HepG2 (cell line): Measurements from ENCODE around the gene ANG. TPM values are rescaled to one million over a fixed set of nuclear protein-coding genes. Genes with fewer than 3 reads are reported as not detected.

ENCODE experiments used
- ASH2L ChIP-seq: fragments of 300-600, 200-600 bp; sonication (generic); IDR thresholded peaks from 2 replicates; pipeline ENCODE4 v1.7.0; 2017; ENCODE audit warnings: low read depth, mild to moderate bottlenecking, moderate library complexity, mixed read lengths, low read length; ENCODE audit not compliant: insufficient read length
- ELF1 ChIP-seq: sonication (generic); formaldehyde crosslinking; IDR thresholded peaks from 2 replicates; pipeline ENCODE4 v1.4.0; 2020; ENCODE audit warnings: missing genetic modification reagents
- NBN ChIP-seq: fragments of 450-650 bp; conservative IDR thresholded peaks from 2 replicates; pipeline ENCODE4 v1.6.1; 2017
- PHF8 ChIP-seq: sonication (generic); formaldehyde crosslinking; IDR thresholded peaks from 2 replicates; pipeline ENCODE4 v1.5.0; 2020; ENCODE audit warnings: missing genetic modification reagents
- RXRA ChIP-seq: sonication (generic); formaldehyde crosslinking; IDR thresholded peaks from 2 replicates; pipeline ENCODE4 v1.5.1; 2020; ENCODE audit warnings: missing genetic modification reagents
- SOX5 ChIP-seq: IDR thresholded peaks from 2 replicates; pipeline ENCODE4 v1.6.1; 2016; ENCODE audit warnings: borderline replicate concordance
- TCF7L2 ChIP-seq: IDR thresholded peaks from 2 replicates; pipeline ENCODE4 v1.6.1; 2011; ENCODE audit warnings: mild to moderate bottlenecking, low read depth, low read length, moderate library complexity
- XRCC5 ChIP-seq: fragments of 200-400 bp; formaldehyde crosslinking; optimal IDR thresholded peaks from 2 replicates; pipeline ENCODE3; 2017; ENCODE audit warnings: mild to moderate bottlenecking, low read length
- ZBTB1 ChIP-seq: sonication (generic); formaldehyde crosslinking; IDR thresholded peaks from 2 replicates; pipeline ENCODE4 v1.4.0; 2020; ENCODE audit warnings: missing genetic modification reagents, borderline replicate concordance
- ZFP41 ChIP-seq: sonication (generic); formaldehyde crosslinking; IDR thresholded peaks from 2 replicates; pipeline ENCODE4 v1.4.0; 2020; ENCODE audit warnings: mild to moderate bottlenecking, missing genetic modification reagents, borderline replicate concordance
- ZNF20 ChIP-seq: sonication (generic); formaldehyde crosslinking; IDR thresholded peaks from 2 replicates; pipeline ENCODE4 v1.4.0; 2020; ENCODE audit warnings: mild to moderate bottlenecking, moderate library complexity, missing genetic modification reagents
- ZNF264 ChIP-seq: sonication (generic); formaldehyde crosslinking; IDR thresholded peaks from 2 replicates; pipeline ENCODE4 v1.4.0; 2020; ENCODE audit warnings: missing genetic modification reagents
- ZNF317 ChIP-seq: sonication (generic); formaldehyde crosslinking; IDR thresholded peaks from 2 replicates; pipeline ENCODE4 v1.5.0; 2020; ENCODE audit warnings: mild to moderate bottlenecking, missing genetic modification reagents
- ZNF350 ChIP-seq: sonication (generic); formaldehyde crosslinking; IDR thresholded peaks from 2 replicates; pipeline ENCODE4 v1.4.0; 2020; ENCODE audit warnings: mild to moderate bottlenecking, low read depth, missing genetic modification reagents, borderline replicate concordance
- ZNF510 ChIP-seq: sonication (generic); formaldehyde crosslinking; IDR thresholded peaks from 2 replicates; pipeline ENCODE4 v1.4.0; 2020; ENCODE audit warnings: low read depth, mild to moderate bottlenecking, missing genetic modification reagents
- polyA plus RNA-seq, 8 experiments: library from polyadenylated mRNA; depleted of rRNA in 3 of 8; stranded (reverse) in 7 of 8; unstranded in 1 of 8; fragments of >200 nt; fragmentation: Illumina TruSeq in 4 of 8; extraction: Trizol in 4 of 8; gene quantifications; 2 replicates each; pipeline versions ENCODE4 v1.2.1 to v1.2.3, GENCODE V29; 2011 to 2016; ENCODE audit warnings: low read depth in 4 of 8, missing spikeins in 1 of 8, mixed read lengths in 1 of 8; ENCODE audit not compliant: insufficient read depth in 1 of 8
- total RNA-seq, 5 experiments: library from RNA; depleted of rRNA; stranded (reverse); fragments of >200 nt; fragmentation: Illumina TruSeq; extraction: Trizol; gene quantifications; 2 replicates each; pipeline ENCODE4 v1.2.3, GENCODE V29; 2016; ENCODE audit warnings: low read depth in 1 of 5
- TF ChIP-seq, protein P1 (sequence below): sonication (generic); formaldehyde crosslinking; IDR thresholded peaks from 2 replicates; pipeline ENCODE4 v1.5.0; 2020; ENCODE audit warnings: mild to moderate bottlenecking, missing genetic modification reagents, borderline replicate concordance
- TF ChIP-seq, protein P2 (sequence below): sonication (generic); formaldehyde crosslinking; IDR thresholded peaks from 2 replicates; pipeline ENCODE4 v1.4.0; 2020; ENCODE audit warnings: missing genetic modification reagents
- TF ChIP-seq, protein P3 (sequence below): sonication (generic); formaldehyde crosslinking; IDR thresholded peaks from 2 replicates; pipeline ENCODE4 v1.5.1; 2020; ENCODE audit warnings: missing genetic modification reagents, mild to moderate bottlenecking, borderline replicate concordance
- TF ChIP-seq, protein P4 (sequence below): sonication (generic); formaldehyde crosslinking; conservative IDR thresholded peaks from 2 replicates; pipeline ENCODE4 v1.8.0; 2022; ENCODE audit warnings: low read depth, missing genetic modification reagents
- TF ChIP-seq, protein P5 (sequence below): sonication (generic); formaldehyde crosslinking; IDR thresholded peaks from 2 replicates; pipeline ENCODE4 v1.4.0; 2020; ENCODE audit warnings: missing genetic modification reagents

The ANG gene
- total and polyA plus RNA-seq, 2 of the 13 experiments (the other 11 are each of a cell fraction or from before 2014, with no cell fraction given), result 83.6 to 401 TPM

DNA sequence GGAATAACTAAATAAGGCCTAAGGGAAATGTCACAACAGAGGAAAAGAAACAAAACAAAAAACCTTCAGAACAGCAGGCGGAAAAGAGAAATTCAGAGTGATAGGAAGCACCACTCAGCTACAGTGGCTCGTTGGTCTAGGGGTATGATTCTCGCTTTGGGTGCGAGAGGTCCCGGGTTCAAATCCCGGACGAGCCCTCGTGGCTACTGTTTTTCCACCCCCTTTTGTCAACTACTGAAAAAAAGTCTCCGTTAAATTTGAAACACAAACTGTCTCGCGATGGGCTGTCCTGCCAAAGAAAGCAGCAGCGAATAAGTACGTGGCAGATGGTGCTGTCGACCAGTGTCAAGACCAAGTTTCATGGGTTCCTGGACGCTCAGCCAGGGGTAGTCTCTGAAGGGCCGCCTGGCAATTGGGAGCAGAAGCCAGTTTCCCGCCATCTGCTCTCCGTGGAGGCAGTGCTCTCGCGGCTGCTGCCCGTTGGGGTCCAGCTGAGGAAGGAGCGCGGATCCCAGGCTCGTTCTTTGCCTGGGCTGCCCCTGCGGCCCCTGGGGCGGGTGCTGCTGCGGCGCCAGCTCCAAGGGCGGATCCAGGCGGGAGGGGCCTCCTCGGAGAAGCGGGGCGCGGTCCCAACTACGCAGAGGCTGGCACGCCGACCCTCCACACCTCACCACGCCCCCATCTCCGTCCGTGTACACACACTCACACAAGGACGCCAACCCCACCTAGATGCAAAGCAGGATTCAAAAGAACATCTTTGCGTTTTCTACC lies 4.5 kb upstream of the ANG start, which contains the start of gene RNASE4 (continued):
- TF ChIP-seq, protein P1, sequence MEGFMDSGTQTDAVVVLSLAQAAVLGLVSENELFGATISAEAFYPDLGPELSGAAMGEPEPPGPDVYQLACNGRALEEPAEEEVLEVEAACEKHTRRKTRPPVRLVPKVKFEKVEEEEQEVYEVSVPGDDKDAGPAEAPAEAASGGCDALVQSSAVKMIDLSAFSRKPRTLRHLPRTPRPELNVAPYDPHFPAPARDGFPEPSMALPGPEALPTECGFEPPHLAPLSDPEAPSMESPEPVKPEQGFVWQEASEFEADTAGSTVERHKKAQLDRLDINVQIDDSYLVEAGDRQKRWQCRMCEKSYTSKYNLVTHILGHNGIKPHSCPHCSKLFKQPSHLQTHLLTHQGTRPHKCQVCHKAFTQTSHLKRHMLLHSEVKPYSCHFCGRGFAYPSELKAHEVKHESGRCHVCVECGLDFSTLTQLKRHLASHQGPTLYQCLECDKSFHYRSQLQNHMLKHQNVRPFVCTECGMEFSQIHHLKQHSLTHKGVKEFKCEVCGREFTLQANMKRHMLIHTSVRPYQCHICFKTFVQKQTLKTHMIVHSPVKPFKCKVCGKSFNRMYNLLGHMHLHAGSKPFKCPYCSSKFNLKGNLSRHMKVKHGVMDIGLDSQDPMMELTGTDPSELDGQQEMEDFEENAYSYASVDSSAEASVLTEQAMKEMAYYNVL, result peak; percentile 44; the same call in 1 of the 2 replicates
- TF ChIP-seq, protein P2, sequence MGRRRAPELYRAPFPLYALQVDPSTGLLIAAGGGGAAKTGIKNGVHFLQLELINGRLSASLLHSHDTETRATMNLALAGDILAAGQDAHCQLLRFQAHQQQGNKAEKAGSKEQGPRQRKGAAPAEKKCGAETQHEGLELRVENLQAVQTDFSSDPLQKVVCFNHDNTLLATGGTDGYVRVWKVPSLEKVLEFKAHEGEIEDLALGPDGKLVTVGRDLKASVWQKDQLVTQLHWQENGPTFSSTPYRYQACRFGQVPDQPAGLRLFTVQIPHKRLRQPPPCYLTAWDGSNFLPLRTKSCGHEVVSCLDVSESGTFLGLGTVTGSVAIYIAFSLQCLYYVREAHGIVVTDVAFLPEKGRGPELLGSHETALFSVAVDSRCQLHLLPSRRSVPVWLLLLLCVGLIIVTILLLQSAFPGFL (CRISPR knock-in tag), result peak; percentile 63; the same call in 1 of the 2 replicates
- TF ChIP-seq ZFP41 (CRISPR knock-in tag) (peak; percentile 68; the same call in 1 of the 2 replicates), ZNF20 (CRISPR knock-in tag) (no peak), TCF7L2 (no peak), PHF8 (peak; percentile 72), ZBTB1 (CRISPR knock-in tag) (0 out of 2 replicates have a peak, but pooled peaks have one; percentile 9), SOX5 (CRISPR knock-in tag) (peak; percentile 64; the same call in 1 of the 2 replicates), ZNF264 (CRISPR knock-in tag) (peak; percentile 70), XRCC5 (peak; percentile 9), ZNF350 (CRISPR knock-in tag) (0 out of 2 replicates have a peak, but pooled peaks have one; percentile 58), ZNF317 (CRISPR knock-in tag) (0 out of 2 replicates have a peak, but pooled peaks have one; percentile 16), ELF1 (CRISPR knock-in tag) (peak; percentile 15), ZNF510 (CRISPR knock-in tag) (no peak), RXRA (CRISPR knock-in tag) (peak; percentile 52; the same call in 1 of the 2 replicates), NBN (peak; percentile 80; the same call in 1 of the 2 replicates), ASH2L (peak; percentile 83)
- TF ChIP-seq, protein P3, sequence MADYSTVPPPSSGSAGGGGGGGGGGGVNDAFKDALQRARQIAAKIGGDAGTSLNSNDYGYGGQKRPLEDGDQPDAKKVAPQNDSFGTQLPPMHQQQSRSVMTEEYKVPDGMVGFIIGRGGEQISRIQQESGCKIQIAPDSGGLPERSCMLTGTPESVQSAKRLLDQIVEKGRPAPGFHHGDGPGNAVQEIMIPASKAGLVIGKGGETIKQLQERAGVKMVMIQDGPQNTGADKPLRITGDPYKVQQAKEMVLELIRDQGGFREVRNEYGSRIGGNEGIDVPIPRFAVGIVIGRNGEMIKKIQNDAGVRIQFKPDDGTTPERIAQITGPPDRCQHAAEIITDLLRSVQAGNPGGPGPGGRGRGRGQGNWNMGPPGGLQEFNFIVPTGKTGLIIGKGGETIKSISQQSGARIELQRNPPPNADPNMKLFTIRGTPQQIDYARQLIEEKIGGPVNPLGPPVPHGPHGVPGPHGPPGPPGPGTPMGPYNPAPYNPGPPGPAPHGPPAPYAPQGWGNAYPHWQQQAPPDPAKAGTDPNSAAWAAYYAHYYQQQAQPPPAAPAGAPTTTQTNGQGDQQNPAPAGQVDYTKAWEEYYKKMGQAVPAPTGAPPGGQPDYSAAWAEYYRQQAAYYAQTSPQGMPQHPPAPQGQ, result no peak
- TF ChIP-seq, protein P4, sequence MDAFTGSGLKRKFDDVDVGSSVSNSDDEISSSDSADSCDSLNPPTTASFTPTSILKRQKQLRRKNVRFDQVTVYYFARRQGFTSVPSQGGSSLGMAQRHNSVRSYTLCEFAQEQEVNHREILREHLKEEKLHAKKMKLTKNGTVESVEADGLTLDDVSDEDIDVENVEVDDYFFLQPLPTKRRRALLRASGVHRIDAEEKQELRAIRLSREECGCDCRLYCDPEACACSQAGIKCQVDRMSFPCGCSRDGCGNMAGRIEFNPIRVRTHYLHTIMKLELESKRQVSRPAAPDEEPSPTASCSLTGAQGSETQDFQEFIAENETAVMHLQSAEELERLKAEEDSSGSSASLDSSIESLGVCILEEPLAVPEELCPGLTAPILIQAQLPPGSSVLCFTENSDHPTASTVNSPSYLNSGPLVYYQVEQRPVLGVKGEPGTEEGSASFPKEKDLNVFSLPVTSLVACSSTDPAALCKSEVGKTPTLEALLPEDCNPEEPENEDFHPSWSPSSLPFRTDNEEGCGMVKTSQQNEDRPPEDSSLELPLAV (CRISPR knock-in tag), result no peak
- TF ChIP-seq, protein P5, sequence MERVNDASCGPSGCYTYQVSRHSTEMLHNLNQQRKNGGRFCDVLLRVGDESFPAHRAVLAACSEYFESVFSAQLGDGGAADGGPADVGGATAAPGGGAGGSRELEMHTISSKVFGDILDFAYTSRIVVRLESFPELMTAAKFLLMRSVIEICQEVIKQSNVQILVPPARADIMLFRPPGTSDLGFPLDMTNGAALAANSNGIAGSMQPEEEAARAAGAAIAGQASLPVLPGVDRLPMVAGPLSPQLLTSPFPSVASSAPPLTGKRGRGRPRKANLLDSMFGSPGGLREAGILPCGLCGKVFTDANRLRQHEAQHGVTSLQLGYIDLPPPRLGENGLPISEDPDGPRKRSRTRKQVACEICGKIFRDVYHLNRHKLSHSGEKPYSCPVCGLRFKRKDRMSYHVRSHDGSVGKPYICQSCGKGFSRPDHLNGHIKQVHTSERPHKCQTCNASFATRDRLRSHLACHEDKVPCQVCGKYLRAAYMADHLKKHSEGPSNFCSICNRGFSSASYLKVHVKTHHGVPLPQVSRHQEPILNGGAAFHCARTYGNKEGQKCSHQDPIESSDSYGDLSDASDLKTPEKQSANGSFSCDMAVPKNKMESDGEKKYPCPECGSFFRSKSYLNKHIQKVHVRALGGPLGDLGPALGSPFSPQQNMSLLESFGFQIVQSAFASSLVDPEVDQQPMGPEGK (CRISPR knock-in tag), result peak; percentile 96
